GM21825 (cell line): ENCODE results near the gene ZNF639.
"Not testable (repeated sequence)": the region's sequence is repeated elsewhere in the genome, so short reads cannot be mapped to it uniquely, and the experiment has no call there.

Experiments
- ATAC-seq: cut with Tn5 transposase; IDR thresholded peaks from one replicate; pipeline ENCODE4 v1.9.1; 2021; ENCODE audit warnings: mild to moderate bottlenecking, moderate library complexity; ENCODE audit not compliant: unreplicated experiment

Gene ZNF639, protein sequence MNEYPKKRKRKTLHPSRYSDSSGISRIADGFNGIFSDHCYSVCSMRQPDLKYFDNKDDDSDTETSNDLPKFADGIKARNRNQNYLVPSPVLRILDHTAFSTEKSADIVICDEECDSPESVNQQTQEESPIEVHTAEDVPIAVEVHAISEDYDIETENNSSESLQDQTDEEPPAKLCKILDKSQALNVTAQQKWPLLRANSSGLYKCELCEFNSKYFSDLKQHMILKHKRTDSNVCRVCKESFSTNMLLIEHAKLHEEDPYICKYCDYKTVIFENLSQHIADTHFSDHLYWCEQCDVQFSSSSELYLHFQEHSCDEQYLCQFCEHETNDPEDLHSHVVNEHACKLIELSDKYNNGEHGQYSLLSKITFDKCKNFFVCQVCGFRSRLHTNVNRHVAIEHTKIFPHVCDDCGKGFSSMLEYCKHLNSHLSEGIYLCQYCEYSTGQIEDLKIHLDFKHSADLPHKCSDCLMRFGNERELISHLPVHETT

DNA sequence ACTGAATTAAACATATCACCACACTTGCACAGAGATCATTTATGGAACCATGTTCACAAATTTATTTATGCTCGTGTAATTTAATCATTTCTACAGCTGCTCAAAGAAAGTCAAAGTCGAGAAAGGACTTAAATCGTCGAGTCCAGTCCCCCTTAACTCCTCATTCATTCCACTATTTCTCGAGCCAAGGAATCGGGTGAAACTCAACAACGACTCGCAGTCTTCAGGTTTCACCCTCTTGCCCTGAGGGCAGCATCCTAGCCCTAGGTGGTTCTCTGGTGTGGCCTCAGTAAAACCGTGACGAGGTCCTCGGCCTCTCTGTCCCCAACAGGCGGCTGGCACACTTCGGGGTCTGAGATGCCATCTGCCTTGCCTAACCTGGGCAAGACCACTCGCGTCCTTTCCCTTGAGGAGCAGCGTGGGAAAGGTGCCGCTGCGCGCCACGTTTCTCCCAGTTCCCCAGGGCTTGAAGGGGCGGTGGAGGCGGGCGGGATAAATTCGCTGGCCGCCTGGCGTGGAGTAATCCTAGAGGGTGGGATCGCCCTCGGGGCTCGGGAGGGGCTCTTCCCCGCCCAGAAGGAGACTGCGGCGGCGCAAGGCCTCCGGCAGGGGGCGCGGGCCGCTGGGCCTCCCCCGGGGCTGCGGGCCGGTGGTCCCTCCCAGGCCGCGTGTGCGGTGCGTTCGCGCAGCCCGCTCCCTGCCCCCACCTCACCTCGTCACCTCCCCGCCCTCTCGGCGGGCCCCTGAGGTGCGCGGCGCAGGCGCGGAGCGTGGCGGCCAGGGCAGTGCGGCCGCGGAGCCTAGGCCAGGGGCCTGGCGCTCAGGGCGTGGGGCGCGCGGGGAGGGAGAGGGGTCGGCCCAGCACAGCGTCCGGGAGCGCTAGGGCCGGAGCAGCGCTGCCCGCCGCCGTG lies at the start of gene ZNF639:
Gene ZNF639 (plus strand): TSS at position 746 of the 911 bp plus-strand sequence. CDS start 5,263 bp downstream, outside the sequence.
- peak; percentile 73 for ATAC-seq

DNA sequence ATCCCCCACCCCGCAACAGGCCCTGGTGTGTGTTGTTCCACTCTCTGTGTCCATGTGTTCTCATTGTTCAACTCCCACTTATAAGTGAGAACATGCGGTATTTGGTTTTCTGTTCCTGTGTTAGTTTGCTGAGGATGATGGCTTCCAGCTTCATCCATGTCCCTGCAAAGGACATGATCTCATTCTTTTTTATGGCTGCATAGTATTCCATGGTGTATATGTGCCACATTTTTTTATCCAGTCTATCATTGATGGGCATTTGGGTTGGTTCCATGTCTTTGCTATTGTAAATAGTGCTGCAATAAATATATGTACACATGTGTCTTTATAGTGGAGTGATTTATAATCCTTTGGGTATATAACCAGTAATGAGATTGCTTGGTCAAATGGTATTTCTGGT lies 48.4 kb upstream of the ZNF639 start:
- ATAC-seq, result not testable (repeated sequence)

DNA sequence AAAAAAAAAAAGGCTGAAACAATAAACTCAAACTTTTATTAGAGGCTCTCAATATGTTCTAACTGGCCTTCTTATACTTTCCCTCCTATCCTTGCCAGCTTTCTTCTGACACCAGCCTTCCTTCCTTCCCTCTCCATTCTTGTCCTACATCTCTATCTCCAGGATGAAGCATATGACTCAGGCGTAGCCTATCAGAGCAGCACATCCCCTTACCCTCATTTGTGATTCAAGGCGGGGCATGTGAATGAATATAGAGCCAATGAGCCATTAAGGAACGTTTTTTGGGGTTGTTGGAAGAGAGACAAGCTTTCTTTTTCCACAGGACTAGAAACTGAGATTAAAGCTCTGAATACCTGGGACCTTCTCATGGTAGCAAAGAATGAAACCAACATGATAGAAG lies 46.8 kb upstream of the ZNF639 start:
- no peak for ATAC-seq

DNA sequence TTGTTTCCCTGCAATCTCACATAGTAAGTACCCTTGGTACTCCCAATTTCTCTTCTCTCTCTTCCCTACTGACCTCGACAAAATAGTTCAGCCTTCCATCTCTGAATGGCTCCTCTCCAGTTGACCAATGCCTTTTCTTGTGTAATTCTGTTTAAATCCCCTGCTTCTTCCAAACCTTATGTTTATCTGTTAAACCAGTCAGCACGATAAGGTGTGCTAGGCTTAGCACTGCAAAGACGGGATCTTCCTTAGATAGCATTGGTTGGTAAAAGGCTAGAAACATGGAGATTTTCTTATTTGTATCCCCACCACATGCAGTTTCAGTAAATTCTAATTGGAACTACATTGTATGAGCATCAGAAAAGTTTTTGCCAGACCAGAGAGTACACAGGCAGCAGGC lies 46.1 kb upstream of the ZNF639 start:
- ATAC-seq, result no peak

DNA sequence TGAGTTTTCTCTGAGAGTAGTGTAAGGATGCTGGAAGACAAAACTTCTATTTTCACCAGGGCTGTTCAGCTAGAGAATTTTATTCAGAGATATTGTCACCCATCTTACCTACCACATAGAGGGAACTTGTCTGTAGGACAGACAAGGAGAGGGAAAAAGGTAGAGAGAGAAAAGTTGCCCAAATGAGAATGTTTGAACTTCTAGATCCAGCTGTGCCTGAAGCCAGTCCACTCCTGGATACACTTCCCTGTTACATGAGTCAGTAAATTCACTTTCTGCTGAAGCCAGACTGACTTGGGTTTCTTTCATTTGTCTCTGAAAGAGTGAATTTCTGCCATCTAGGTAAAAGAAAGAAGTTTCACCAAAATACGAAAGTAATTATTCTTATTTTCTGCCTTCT lies 44.7 kb upstream of the ZNF639 start:
- no peak for ATAC-seq

DNA sequence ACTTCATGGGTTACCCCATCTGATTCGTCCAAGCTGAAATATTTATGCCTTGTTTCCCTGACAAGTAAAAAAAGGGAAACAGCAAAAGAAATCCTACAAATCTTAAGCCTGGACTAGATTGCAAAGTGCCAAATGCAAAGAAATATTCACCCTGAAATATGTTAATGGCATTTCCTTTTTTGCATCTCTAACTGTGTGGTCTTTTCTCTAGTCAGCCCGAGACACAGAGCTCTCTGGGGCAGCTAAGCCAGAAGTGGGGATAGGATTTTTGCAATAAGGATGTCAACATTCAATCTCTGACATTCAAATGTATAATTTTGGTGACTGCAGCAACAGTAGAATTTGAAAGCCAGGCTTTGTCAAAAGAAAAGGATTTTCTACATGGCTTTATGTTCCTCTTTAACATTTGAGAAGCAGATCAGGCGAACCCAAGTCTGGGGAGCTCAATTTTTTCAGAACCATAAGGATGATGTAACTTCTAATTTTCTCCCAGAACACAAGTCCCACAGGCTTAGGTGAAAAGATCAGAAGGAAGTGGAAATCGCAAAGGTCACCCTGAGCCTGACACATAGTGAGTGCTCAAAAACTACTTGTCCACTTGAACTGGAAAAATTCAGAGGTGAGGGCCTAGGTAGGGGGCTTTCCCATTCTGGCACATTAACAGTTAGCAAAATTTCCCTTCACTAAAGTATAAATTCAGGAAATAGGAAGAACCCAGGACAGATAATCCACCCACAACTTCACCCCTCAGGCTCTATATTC lies 43.7 kb upstream of the ZNF639 start:
- no peak for ATAC-seq

DNA sequence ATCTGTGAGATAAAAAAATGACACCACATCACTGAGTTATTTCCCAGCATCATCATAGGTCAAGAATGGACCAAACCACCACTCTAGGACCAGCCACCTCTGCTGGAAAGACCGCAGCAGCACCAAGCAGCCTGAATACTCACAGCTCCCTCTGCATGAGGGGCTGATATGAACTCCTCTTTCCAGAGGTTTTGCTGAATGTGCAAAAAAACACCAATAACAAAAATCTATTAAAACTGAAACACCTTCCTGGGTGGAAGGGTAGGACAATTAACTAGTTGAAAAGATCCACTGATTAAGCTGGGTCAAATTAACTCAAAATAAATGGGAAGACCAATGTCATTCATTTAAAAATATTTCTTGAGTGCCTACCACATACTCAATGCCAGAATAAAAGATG lies 43.0 kb upstream of the ZNF639 start:
- no peak for ATAC-seq

DNA sequence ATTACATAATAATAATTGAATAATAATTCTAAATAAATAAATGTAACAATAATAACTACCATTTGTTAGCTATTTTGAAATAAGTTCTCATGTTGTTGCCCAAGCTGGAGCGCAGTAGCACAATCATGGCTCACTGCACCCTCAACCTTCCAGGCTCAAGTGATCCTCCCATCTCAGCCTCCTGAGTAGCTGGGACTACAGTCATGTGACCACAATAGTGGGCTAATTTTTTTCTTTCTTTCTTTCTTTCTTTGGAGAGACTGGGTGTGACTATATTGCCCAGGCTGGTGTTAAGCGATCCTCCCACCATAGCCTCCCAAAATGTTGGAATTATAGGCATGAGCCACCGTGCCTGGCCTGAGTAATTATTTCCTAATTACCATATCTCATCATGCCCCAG lies 41.0 kb upstream of the ZNF639 start:
- ATAC-seq, result no peak

DNA sequence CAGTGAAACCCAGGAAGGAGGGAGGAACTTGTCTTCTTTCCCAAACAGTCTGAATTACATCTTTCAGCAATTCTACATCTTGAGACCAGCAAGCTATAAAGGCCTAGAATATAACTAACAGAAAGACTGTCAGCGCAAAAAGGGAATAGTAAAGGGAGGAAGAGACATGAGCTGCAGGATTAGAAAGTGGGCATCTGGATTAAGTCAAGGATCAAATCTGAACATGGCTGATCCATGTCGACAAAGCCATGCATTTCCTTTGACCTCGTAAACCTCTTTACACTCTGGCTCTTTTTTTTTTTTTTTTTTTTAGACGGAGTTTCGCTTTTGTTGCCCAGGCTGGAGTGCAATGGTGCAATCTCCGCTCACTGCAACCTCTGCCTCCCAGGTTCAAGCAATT lies 36.5 kb upstream of the ZNF639 start:
- ATAC-seq, result no peak

DNA sequence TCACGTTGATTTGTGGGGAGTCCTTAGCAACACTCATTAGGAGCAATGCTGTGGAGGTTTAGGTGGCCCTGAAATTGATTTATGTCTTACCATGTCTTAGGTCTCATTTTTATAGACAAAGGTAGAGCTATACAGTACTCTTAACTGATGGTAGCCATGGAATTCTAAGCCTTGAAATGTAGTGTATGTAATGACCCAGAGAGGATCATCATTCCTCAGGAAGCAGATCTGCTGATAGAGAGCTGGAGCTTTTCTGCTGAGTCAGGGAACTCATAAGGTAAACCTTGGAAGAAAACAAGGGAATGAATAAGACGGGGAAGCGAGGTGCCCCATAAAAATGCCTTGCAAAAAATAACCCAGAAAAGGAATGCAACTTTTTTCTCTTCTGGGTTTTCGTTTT lies 34.0 kb upstream of the ZNF639 start:
- ATAC-seq, result no peak

DNA sequence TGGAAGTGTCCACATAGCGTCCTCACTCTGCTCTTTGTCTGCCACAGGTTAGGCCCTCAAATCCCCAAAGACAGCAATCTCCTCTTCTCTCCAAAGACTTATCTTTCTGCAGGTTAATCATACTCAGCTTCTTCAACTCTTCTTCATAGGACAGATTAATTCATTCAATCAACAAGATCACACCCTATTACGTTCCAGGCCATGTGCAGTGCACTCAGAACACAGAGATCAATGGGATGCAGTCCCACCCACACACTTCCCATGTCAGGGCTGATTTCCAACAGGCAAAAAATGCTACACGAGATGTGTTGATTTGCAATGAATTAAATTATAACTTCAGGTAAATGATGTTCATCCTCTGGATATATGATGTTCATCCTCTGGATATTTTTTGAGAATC lies 33.5 kb upstream of the ZNF639 start:
- no peak for ATAC-seq

DNA sequence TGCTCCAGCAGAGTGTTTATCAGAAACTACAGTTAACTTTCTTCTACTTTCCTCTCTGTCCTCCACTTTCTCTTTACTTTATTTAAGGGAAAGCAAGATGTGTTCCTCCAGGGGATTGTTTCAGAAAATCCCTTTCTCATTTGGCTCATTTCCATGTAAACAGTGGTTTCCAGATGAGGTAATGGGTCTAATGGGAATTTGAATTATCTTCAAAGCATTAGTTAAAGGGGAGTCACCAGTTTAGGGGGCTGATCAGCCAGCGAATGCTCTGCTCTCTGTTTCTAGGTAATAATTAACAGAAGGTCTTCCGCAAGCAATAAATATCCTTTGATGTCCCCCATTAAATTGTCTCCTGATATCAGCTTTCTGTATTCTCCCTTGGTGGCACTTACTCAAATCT lies 30.4 kb upstream of the ZNF639 start:
- no peak for ATAC-seq

DNA sequence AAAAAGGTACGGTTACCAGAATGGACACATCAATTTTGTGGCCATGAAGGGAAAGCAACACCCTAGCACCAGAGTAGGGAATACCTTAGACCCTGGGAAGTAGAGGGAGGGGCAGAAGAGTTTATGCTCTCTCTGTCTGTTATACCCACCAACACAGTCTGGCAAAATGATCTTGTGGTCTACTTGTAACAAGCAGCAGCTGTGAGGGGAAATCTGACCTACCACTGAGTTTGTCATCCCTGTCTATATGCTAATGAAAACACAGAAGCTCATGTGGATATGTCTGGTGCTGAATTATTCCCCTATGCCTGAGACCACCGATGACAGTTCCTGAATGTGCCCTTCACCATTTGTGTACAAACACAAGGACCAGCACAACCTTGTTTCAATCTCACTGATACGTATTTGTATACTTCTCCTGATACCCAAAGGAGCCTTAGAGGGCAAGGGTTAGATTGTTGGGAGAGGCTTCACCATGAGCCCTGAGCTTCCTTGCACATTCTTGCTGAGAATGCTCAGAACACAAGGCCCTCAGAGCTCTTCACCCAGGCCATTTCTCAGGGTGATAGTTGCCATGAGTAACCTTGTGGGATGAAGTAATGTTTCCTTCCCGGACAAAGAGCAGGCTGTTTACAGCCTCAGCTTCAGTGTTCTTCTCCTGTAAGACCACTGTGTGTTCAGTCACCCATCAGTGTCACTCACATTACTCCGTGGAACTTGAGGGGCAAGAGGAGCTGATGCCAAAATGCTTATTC lies 24.7 kb upstream of the ZNF639 start:
- ATAC-seq, result no peak

DNA sequence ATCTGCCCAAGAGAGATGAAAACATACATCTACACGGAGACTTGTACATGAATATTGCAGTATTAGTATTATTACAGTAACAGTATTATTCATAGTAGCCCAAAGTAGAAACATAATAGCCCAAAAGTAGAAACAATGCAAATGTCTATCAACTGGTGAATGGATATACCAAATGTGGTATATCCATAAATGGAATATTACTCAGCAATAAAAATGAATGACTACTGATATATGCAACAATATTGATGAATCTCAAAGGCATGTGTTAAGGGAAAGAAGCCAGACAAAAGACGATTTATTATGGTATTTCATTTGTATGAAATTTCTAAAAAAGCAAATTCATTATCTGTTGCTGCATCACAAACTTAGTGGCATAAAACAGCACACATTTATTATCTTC lies 23.5 kb upstream of the ZNF639 start:
- no peak for ATAC-seq

DNA sequence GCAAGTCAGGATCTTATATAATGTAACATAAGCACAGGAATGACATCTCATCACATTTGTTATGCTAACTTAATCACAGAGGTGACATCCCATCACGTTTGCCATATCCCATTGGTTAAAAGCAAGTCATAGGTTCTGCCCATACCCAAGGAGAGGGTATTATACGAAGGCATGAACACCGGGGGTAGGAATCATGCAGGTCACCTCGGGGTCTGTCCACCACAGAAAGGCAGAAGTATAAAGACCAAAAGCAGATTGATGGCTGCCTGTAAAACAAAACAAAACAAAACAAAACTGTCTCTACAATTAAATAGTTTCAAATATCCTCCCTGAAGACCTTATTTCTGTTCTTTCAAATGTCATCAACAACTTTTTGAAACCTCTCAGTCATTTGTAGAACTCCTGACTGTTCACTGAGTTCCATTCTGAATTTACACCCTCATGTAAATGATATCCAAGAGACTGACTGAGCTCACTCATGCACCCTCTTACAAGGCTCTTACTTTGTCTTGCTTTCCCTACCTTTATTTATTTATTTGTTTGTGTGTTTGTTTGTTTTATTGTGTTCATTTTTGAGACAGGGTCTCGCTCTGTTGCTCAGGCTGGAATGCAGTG lies 22.7 kb upstream of the ZNF639 start:
- peak; percentile 51 for ATAC-seq

DNA sequence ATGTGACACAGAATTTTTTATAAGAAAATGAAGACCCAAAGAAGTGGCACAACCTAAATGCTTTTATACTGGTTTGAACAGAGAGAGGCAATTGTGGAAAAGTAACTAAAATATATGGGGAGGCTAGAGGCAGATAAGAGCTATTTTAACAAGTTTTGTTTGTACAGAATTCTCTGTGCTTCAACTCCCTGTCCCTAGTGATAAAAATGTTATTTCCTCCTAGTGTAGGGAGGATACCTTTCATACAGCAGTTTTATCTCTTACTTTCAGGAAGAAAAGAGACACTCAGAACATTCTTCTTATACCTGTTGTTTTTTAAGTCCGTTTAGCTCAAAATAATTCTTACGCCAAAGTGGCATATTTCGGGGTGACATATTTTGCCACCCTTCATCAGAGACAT lies 21.2 kb upstream of the ZNF639 start:
- ATAC-seq, result no peak

DNA sequence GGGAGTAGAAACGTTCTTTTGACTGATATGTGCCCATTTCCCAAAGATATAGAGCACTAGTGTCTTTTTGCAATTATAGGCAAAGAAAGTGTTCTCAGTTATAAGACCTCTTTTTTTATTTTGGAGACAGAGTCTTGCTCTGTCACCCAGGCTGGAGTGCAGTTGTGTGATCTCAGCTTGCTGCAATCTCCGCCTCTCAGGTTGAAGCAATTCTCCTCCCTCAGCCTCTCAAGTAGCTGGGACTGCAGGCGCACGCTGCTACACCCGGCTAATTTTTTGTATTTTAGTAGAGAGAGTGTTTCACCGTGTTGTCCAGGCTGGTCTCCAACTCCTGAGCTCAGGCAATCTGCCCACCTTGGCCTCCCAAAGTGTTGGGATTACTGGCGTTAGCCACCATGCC lies 20.7 kb upstream of the ZNF639 start:
- ATAC-seq, result no peak

DNA sequence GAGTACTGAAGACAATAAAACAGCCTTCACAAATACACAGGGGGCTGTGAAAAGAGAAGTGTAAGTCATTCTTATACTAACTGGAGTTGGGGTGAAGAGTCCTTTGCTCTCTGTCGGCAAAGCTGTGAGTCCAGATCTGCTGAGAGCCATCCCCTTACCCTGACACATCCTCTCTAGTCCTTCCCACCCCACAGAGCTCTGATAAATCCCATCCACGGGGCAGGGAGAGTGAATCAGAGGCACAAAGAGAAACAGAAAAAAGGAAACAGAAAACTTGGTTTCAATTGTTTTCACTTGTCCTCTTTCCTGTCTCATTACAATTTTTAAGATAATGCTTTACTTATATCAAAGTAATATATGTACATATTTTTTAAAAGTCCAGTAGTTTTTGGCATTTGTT lies 18.2 kb upstream of the ZNF639 start:
- no peak for ATAC-seq

DNA sequence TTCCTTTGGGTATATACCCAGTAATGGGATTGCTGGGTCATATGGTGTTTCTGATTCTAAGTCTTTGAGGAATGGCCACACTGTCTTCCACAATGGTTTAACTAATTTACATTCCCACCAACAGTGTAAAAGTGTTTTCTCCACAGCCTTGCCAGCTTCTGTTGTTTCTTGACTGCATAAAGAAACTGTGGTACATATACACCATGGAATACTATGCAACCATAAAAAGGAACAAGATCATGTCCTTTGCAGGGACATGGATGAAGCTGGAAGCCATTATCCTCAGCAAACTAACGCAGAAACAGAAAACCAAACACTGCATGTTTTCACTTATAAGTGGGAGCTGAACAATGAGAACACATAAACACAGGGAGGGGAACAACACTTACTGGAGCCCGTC lies 15.5 kb upstream of the ZNF639 start:
- ATAC-seq, result not testable (repeated sequence)

DNA sequence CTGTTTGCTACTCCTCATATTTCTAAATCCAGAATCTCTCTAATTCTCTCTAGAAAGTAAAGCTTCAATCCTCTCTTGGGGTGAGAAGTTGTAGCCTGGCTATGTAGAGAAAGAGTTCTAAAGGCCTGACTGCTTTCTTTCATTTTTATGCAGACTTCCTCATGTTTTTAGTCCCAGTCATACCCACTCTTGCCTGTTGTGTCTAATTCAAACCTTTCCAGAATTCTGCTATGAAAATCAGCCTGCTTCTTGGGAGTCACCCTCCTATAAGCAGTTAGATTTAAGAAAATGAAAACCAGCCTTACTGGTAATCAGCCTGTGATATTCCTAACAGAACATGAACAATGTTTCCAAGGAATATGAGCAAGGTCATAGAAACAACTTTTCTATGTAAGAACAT lies 14.8 kb upstream of the ZNF639 start:
- ATAC-seq, result no peak
